Chondrocyte (in vitro differentiated cells): Measurements from ENCODE around the gene ARHGAP40. TPM values are rescaled to one million over a fixed set of nuclear protein-coding genes. Genes with fewer than 3 reads are reported as not detected.
"Not testable (repeated sequence)": the region's sequence is repeated elsewhere in the genome, so short reads cannot be mapped to it uniquely, and the experiment has no call there.

Source experiments
- DNase-seq: peaks from one replicate; pipeline ENCODE4 v3.0.0; 2021; ENCODE audit warnings: mixed read lengths, low spot score
- H3K27ac Mint-ChIP-seq: one replicate; pipeline ENCODE4 v1.8.0; 2021; ENCODE audit warnings: mild to moderate bottlenecking, moderate library complexity, mixed read lengths; ENCODE audit not compliant: unreplicated experiment
- H3K27me3 Mint-ChIP-seq: 2 replicates; pipeline ENCODE4 v1.8.0; 2021; ENCODE audit warnings: low read depth, mixed read lengths
- H3K36me3 Mint-ChIP-seq: 2 replicates; pipeline ENCODE4 v1.8.0; 2021; ENCODE audit warnings: low read depth, mixed read lengths
- H3K4me1 Mint-ChIP-seq: 2 replicates; pipeline ENCODE4 v1.8.0; 2021; ENCODE audit warnings: low read depth, mild to moderate bottlenecking, mixed read lengths
- H3K4me3 Mint-ChIP-seq: one replicate; pipeline ENCODE4 v1.8.0; 2021; ENCODE audit warnings: mild to moderate bottlenecking, moderate library complexity, mixed read lengths; ENCODE audit not compliant: unreplicated experiment
- H3K9me3 Mint-ChIP-seq: 2 replicates; pipeline ENCODE4 v1.8.0; 2021; ENCODE audit warnings: low read depth, mixed read lengths
- CTCF ChIP-seq: fragments of 200-600 bp; sonication (generic); IDR thresholded peaks from 2 replicates; pipeline ENCODE4 v1.5.0; 2021; ENCODE audit warnings: antibody characterized with exemption, mild to moderate bottlenecking, moderate library complexity
- total RNA-seq: library from RNA; stranded (reverse); gene quantifications from 3 replicates; pipeline ENCODE4 v1.2.1, GENCODE V29; 2021

ARHGAP40 gene
- total RNA-seq, 1 donor from 2014 or later, result not detected

- H3K36me3 Mint-ChIP-seq, result no peaks in the 10 kb centered on the region
- no peaks in the 10 kb centered on the region for H3K27me3 Mint-ChIP-seq
- H3K27ac Mint-ChIP-seq, result no peak overlapping the region
- no peak for TF ChIP-seq CTCF
- DNase-seq, result no peak
- H3K4me3 Mint-ChIP-seq, result no peak overlapping the region
- no peaks in the 10 kb centered on the region for H3K4me1 Mint-ChIP-seq
- no peaks in the 10 kb centered on the region for H3K9me3 Mint-ChIP-seq
Observed at GRCh38 chr20:38589351-38589750, 12.3 kb upstream of the ARHGAP40 start.

- TF ChIP-seq CTCF, result no peak
- Mint-ChIP-seq H3K4me3 (no peak overlapping the region), H3K9me3 (no peaks in the 10 kb centered on the region), H3K27me3 (no peaks in the 10 kb centered on the region), H3K4me1 (no peaks in the 10 kb centered on the region), H3K36me3 (no peaks in the 10 kb centered on the region), H3K27ac (no peak overlapping the region)
- no peak for DNase-seq
Observed at GRCh38 chr20:38589967-38590675, 11.5 kb upstream of the ARHGAP40 start.

GRCh38 chr20:38590676-38591473 is 10.7 kb upstream of the ARHGAP40 start:
- DNase-seq, result no peak
- no peaks in the 10 kb centered on the region for H3K36me3 Mint-ChIP-seq
- no peaks in the 10 kb centered on the region for H3K4me1 Mint-ChIP-seq
- TF ChIP-seq CTCF, result no peak
- H3K27me3 Mint-ChIP-seq, result no peaks in the 10 kb centered on the region
- H3K9me3 Mint-ChIP-seq, result no peaks in the 10 kb centered on the region
- H3K4me3 Mint-ChIP-seq, result no peak overlapping the region
- H3K27ac Mint-ChIP-seq, result no peak overlapping the region

GRCh38 chr20:38591474-38592410 is 9.9 kb upstream of the ARHGAP40 start:
- no peaks in the 10 kb centered on the region for H3K9me3 Mint-ChIP-seq
- H3K4me1 Mint-ChIP-seq, result no peaks in the 10 kb centered on the region
- peaks cover under 1% of the 10 kb centered on the region for H3K27me3 Mint-ChIP-seq
- no peak for TF ChIP-seq CTCF
- no peak overlapping the region for H3K4me3 Mint-ChIP-seq
- no peak overlapping the region for H3K27ac Mint-ChIP-seq
- no peak for DNase-seq
- no peaks in the 10 kb centered on the region for H3K36me3 Mint-ChIP-seq

- not testable (repeated sequence) for H3K27ac Mint-ChIP-seq, H3K4me1 Mint-ChIP-seq, H3K36me3 Mint-ChIP-seq, DNase-seq, H3K4me3 Mint-ChIP-seq, H3K9me3 Mint-ChIP-seq, H3K27me3 Mint-ChIP-seq
Observed at GRCh38 chr20:38592411-38592790, 9.2 kb upstream of the ARHGAP40 start.

GRCh38 chr20:38594281-38594680 is 7.3 kb upstream of the ARHGAP40 start:
- H3K27ac Mint-ChIP-seq, H3K4me1 Mint-ChIP-seq: not testable (repeated sequence)
- peaks cover 14% of the 10 kb centered on the region for H3K27me3 Mint-ChIP-seq

GRCh38 chr20:38595886-38596285 is 5.7 kb upstream of the ARHGAP40 start:
- H3K27ac Mint-ChIP-seq, H3K4me1 Mint-ChIP-seq, H3K4me3 Mint-ChIP-seq, H3K36me3 Mint-ChIP-seq, H3K9me3 Mint-ChIP-seq, DNase-seq: not testable (repeated sequence)
- peaks cover 16% of the 10 kb centered on the region for H3K27me3 Mint-ChIP-seq

More at GRCh38 chr20:38594281-38594680, 7.3 kb upstream of the ARHGAP40 start:
- H3K36me3 Mint-ChIP-seq, H3K4me3 Mint-ChIP-seq, H3K9me3 Mint-ChIP-seq, DNase-seq: not testable (repeated sequence)
